Sigmoid colon (tissue), 7 donors: Measurements from ENCODE around the gene GTF3C2. TPM values are rescaled to one million over a fixed set of nuclear protein-coding genes. Genes with fewer than 3 reads are reported as not detected.

ENCODE experiments used
- DNase-seq: peaks from one replicate; pipeline ENCODE4 v3.0.0-alpha.2; 2019
- H3K27ac ChIP-seq, 4 donors: fragments of 200-600 bp; sonication (generic); one replicate each; pipeline ENCODE4 v1.5.1; 2016 to 2019; ENCODE audit warnings: mild to moderate bottlenecking in 1 of 4
- H3K27me3 ChIP-seq, 3 donors: fragments of 200-600 bp; sonication (generic); one replicate each; pipeline ENCODE4 v1.5.1; 2019; ENCODE audit warnings: mild to moderate bottlenecking in 1 of 3
- H3K36me3 ChIP-seq, 4 donors: fragments of 200-600 bp; sonication (generic); one replicate each; pipeline ENCODE4 v1.5.1; 2016 to 2019
- H3K4me1 ChIP-seq, 4 donors: fragments of 200-600 bp; sonication (generic); one replicate each; pipeline ENCODE4 v1.5.1; 2017 to 2019
- H3K4me3 ChIP-seq, 4 donors: fragments of 200-600 bp; sonication (generic); one replicate each; pipeline ENCODE4 v1.5.1; 2017 to 2019; ENCODE audit warnings: mild to moderate bottlenecking in 2 of 4, moderate library complexity in 1 of 4
- H3K9me3 ChIP-seq, 4 donors: fragments of 200-600 bp in 3 of 4; sonication (generic) in 3 of 4; one replicate each; pipeline versions ENCODE4 v1.5.1 to v1.6.1; 2013 to 2019
- EP300 ChIP-seq, 4 donors: sonication (generic); formaldehyde crosslinking; IDR thresholded peaks; one replicate each; pipeline ENCODE4 v1.6.1; 2017; ENCODE audit warnings: antibody characterized with exemption in 4 of 4
- POLR2A ChIP-seq, 2 donors: fragments of 450-650 bp; IDR thresholded peaks; one replicate each; pipeline ENCODE4 v1.6.1; 2016; ENCODE audit warnings: antibody characterized with exemption in 2 of 2, mild to moderate bottlenecking in 2 of 2, moderate library complexity in 2 of 2
- POLR2AphosphoS5 ChIP-seq, 4 donors: sonication (generic); formaldehyde crosslinking; IDR thresholded peaks; one replicate each; pipeline ENCODE4 v1.6.1; 2017; ENCODE audit warnings: antibody characterized with exemption in 4 of 4
- WGBS, 2 donors: extraction: QIAGEN DNeasy Blood & Tissue Kit; methylation state at CpG; one replicate each; pipeline ENCODE4 v1.1.7; 2013; 5-methylcytosine and 5-hydroxymethylcytosine counted together
- intact Hi-C: fragments of 100-400 bp; cut with DNase I; formaldehyde crosslinking; loops from one replicate; pipeline ENCODE4 v1.15.1; 2023
- polyA plus RNA-seq, 3 donors: library from polyadenylated mRNA; stranded (reverse); fragments of 200-250 nt; gene quantifications; one replicate each; pipeline ENCODE4 v1.2.3, GENCODE V29; 2013
- total RNA-seq, 4 donors: library from RNA; depleted of rRNA; stranded (reverse); fragments of >200 nt; gene quantifications; one replicate each; pipeline ENCODE4 v1.1.0, GENCODE V29; 2016
- TF ChIP-seq, protein P1 (sequence below), 4 experiments: fragments of 450-650 bp in 3 of 4; fragments of 200-600 bp in 1 of 4; IDR thresholded peaks; one replicate each; pipeline ENCODE4 v1.5.1; 2016 to 2019; ENCODE audit warnings: antibody characterized with exemption in 4 of 4, mild to moderate bottlenecking in 3 of 4, moderate library complexity in 2 of 4
- donor health status: healthy with polysubstance abuse.
- donor health status: Bipolar disorder and iron deficiency.
- donor health status: healthy.

GTF3C2 gene
- total and polyA plus RNA-seq, 7 donors = 23.3 to 46.5 (median 29.3) TPM

DNA sequence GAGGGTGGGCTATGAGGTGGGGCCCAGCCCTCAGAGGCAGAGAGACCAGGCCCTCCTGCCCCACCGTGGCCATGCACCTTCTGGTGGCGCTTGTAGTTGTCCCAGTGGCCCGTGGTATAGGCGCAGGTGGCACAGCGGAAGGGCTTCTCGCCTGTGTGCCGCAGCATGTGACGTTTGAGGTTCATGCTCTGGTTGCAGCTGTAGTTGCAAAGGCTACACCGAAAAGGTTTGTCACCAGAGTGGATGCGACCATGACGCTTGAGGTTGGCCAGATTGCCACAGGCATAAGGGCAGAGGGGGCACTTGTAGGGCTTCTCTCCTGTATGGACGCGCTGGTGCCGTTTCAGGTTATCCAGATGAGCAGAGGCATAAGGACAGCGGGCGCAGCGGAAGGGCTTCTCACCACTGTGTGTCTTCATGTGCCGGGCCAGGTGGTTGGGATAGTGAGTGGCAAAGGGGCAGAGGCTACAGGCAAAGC lies 21.1 kb upstream of the GTF3C2 start:
- peaks cover 40 to 78% (median 57%) of the 10 kb centered on the region in 4 donors for H3K36me3 ChIP-seq
- intact Hi-C loops = no loop called here
- WGBS, 2 donors = 90 to 92% methylated on average over 18 of the region's 18 CpGs
- no peaks in the 10 kb centered on the region for H3K27me3 ChIP-seq
- no peak overlapping the region for H3K27ac ChIP-seq
- peaks cover 0 to 30% (median 23%) of the 10 kb centered on the region in 4 donors for H3K4me1 ChIP-seq
- TF ChIP-seq EP300 (IDR thresholded peaks at IDR 0.05) (no peak), POLR2A (IDR thresholded peaks at IDR 0.05) (no peak), POLR2AphosphoS5 (IDR thresholded peaks at IDR 0.05) (no peak)
- TF ChIP-seq, protein P1, sequence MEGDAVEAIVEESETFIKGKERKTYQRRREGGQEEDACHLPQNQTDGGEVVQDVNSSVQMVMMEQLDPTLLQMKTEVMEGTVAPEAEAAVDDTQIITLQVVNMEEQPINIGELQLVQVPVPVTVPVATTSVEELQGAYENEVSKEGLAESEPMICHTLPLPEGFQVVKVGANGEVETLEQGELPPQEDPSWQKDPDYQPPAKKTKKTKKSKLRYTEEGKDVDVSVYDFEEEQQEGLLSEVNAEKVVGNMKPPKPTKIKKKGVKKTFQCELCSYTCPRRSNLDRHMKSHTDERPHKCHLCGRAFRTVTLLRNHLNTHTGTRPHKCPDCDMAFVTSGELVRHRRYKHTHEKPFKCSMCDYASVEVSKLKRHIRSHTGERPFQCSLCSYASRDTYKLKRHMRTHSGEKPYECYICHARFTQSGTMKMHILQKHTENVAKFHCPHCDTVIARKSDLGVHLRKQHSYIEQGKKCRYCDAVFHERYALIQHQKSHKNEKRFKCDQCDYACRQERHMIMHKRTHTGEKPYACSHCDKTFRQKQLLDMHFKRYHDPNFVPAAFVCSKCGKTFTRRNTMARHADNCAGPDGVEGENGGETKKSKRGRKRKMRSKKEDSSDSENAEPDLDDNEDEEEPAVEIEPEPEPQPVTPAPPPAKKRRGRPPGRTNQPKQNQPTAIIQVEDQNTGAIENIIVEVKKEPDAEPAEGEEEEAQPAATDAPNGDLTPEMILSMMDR (IDR thresholded peaks at IDR 0.05) = no peak
- no peak overlapping the region for H3K4me3 ChIP-seq
- H3K9me3 ChIP-seq = no peaks in the 10 kb centered on the region
- no peak for DNase-seq

DNA sequence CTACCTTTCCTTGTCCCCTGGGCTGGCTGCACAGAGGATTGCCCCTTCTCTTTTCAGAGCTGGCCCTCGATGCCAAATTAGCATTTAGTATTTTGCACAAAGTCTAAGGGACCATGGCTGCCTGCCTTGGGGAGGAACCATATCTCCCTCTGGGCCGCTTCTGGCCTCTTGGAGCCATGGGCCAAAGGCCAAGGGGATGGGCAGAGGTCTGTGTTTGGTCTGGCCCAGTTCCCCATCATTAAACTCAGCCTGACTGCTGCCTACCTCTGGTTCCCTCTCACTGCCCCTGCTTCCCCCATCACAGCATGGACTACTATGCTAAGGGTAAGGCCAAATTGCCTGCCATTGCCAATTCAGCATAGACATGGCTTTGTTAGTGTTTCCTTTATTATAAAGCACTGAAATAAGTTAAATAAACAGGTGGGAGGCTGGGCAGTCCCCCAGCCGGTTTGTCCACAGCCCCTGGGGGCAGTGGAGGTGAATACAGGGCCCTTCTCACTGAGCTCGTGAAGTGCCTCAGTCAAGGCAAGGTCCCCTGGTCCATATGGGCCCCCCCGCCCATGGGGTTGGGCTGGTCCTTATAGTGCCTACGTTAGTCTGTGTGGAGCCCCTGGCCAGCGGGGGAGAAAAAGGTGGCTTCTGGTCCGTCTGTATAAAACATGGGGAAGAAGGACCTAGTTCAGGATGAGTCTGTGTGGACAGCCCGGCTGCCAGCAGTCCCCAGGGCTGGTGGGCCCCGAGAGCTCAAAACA lies 20.5 kb upstream of the GTF3C2 start:
- Histone ChIP-seq H3K36me3 (peaks cover 40 to 76% (median 57%) of the 10 kb centered on the region in 4 donors), H3K9me3 (no peaks in the 10 kb centered on the region), H3K27ac (no peak overlapping the region), H3K4me3 (no peak overlapping the region), H3K27me3 (no peaks in the 10 kb centered on the region), H3K4me1 (peaks cover 0 to 35% (median 29%) of the 10 kb centered on the region in 4 donors)
- no peak for DNase-seq
- TF ChIP-seq EP300 (IDR thresholded peaks at IDR 0.05) = no peak
- TF ChIP-seq, protein P1 (IDR thresholded peaks at IDR 0.05) = no peak
- no peak for TF ChIP-seq POLR2A (IDR thresholded peaks at IDR 0.05)
- no peak for TF ChIP-seq POLR2AphosphoS5 (IDR thresholded peaks at IDR 0.05)
- 65 to 80% methylated on average over 10 of the region's 10 CpGs for WGBS, 2 donors
- intact Hi-C loops = no loop called here

DNA sequence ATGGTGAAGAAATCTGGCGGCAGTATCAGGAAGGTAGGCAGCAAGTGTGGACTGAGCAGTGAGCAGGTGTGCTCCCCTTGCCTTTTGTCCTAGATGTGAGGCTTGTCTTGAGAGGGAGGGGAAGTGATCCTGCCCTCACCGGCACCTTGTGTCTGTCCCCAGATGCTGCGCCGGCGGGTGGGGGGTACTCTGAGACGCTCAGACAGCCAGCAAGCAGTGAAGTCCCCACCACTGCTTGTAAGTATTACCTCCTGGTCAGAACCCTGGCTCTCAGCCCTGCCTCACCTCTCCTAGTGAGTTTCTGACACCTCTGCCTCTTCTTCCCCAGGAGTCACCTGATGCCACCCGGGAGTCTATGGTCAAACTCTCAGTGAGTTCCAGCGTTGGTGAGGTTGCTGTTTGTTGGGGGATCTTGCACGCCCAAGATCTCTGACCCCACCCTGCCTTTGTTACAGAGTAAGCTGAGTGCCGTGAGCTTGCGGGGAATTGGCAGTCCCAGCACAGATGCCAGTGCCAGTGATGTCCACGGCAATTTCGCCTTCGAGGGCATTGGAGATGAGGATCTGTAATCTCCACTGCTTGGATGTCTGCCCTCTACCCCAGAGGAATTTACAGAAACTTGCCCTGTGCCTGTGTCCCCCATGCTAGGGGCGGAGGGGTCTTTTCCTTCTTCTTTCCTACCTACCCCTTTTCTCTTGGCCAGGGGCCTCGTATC lies 19.7 kb upstream of the GTF3C2 start:
- H3K9me3 ChIP-seq = no peaks in the 10 kb centered on the region
- TF ChIP-seq, protein P1 (IDR thresholded peaks at IDR 0.05) = no peak
- no peak for TF ChIP-seq POLR2AphosphoS5 (IDR thresholded peaks at IDR 0.05)
- TF ChIP-seq POLR2A (IDR thresholded peaks at IDR 0.05) = no peak
- TF ChIP-seq EP300 (IDR thresholded peaks at IDR 0.05) = no peak
- DNase-seq = no peak
- no peaks in the 10 kb centered on the region for H3K27me3 ChIP-seq
- intact Hi-C loops = no loop called here
- 88 to 90% methylated on average over 16 of the region's 16 CpGs for WGBS, 2 donors
- H3K36me3 ChIP-seq = peaks cover 40 to 69% (median 57%) of the 10 kb centered on the region in 4 donors
- H3K4me3 ChIP-seq = no peak overlapping the region
- no peak overlapping the region for H3K27ac ChIP-seq
- peaks cover 0 to 41% (median 33%) of the 10 kb centered on the region in 4 donors for H3K4me1 ChIP-seq

DNA sequence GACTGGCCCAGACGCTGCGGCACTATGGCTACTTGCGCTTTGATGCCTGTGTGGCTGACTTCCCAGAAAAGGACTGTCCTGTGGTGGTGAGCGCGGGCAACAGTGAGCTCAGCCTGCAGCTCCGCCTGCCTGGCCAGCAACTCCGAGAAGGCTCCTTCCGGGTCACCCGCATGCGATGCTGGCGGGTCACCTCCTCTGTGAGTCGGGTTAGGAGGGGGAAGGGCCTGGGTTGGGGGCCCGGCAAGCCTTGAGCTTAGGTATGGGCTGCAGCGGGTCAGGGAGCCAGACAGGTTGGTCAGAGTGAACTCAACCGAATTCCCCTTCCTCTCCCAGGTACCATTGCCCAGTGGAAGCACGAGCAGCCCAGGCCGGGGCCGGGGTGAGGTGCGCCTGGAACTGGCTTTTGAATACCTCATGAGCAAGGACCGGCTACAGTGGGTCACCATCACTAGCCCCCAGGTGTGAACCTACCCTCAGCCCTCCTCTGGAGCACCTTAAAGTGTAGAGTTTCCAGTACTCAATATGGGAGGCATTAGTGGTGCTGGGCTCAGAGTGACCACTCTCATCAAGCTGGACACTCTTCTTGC lies 19.0 kb upstream of the GTF3C2 start:
- 96% methylated on average over 20 of the region's 20 CpGs for WGBS, 2 donors
- Histone ChIP-seq H3K27ac (no peak overlapping the region), H3K9me3 (no peaks in the 10 kb centered on the region), H3K27me3 (no peaks in the 10 kb centered on the region), H3K4me1 (peaks cover 0 to 40% (median 32%) of the 10 kb centered on the region in 4 donors), H3K4me3 (no peak overlapping the region), H3K36me3 (peaks cover 40 to 68% (median 57%) of the 10 kb centered on the region in 4 donors)
- TF ChIP-seq POLR2A (IDR thresholded peaks at IDR 0.05) = no peak
- TF ChIP-seq EP300 (IDR thresholded peaks at IDR 0.05) = no peak
- no peak for TF ChIP-seq POLR2AphosphoS5 (IDR thresholded peaks at IDR 0.05)
- TF ChIP-seq, protein P1 (IDR thresholded peaks at IDR 0.05) = no peak
- DNase-seq = no peak
- intact Hi-C loops = no loop called here
